Spleen (tissue), 11 donors: ENCODE measurements around the gene SOX30. TPM values are rescaled to one million over a fixed set of nuclear protein-coding genes. Genes with fewer than 3 reads are reported as not detected.

Experiments
- DNase-seq: peaks from one replicate; pipeline ENCODE4 v3.0.0-alpha.2; 2020
- H3K27ac ChIP-seq, 8 donors: fragments of 200-600 bp; sonication (generic) in 7 of 8; 1 replicate in 4 of 8; 2 replicates in 4 of 8; pipeline versions ENCODE4 v1.5.0 to v1.8.0; 2016 to 2021; ENCODE audit warnings: inconsistent platforms in 4 of 8, mild to moderate bottlenecking in 4 of 8, moderate library complexity in 1 of 8
- H3K27me3 ChIP-seq, 7 donors: fragments of 200-600 bp; sonication (generic) in 6 of 7; replicated peaks in 1 of 7; 1 replicate in 4 of 7; 2 replicates in 3 of 7; pipeline versions ENCODE4 v1.5.0 to v1.8.0; 2016 to 2021; ENCODE audit warnings: inconsistent platforms in 3 of 7, mild to moderate bottlenecking in 1 of 7
- H3K36me3 ChIP-seq, 6 donors: fragments of 200-600 bp; sonication (generic) in 5 of 6; 1 replicate in 4 of 6; 2 replicates in 2 of 6; pipeline versions ENCODE4 v1.5.0 to v1.8.0; 2016 to 2021; ENCODE audit warnings: inconsistent platforms in 2 of 6
- H3K4me1 ChIP-seq, 6 donors: fragments of 200-600 bp; sonication (generic) in 5 of 6; 1 replicate in 3 of 6; 2 replicates in 3 of 6; pipeline versions ENCODE4 v1.5.0 to v1.8.0; 2016 to 2021; ENCODE audit warnings: inconsistent platforms in 3 of 6
- H3K4me3 ChIP-seq, 8 donors: fragments of 200-600 bp; sonication (generic) in 7 of 8; 1 replicate in 4 of 8; 2 replicates in 4 of 8; pipeline versions ENCODE4 v1.5.0 to v1.8.0; 2016 to 2021; ENCODE audit warnings: inconsistent platforms in 4 of 8, mild to moderate bottlenecking in 4 of 8, moderate library complexity in 2 of 8
- H3K9me3 ChIP-seq, 8 donors: fragments of 200-600 bp; sonication (generic) in 7 of 8; 1 replicate in 4 of 8; 2 replicates in 4 of 8; pipeline versions ENCODE4 v1.5.0 to v1.8.0; 2016 to 2021; ENCODE audit warnings: inconsistent platforms in 4 of 8
- POLR2A ChIP-seq, 3 donors: fragments of 450-650 bp; IDR thresholded peaks; one replicate each; pipeline ENCODE4 v1.5.1; 2017; ENCODE audit warnings: antibody characterized with exemption in 3 of 3, mild to moderate bottlenecking in 1 of 3
- POLR2AphosphoS5 ChIP-seq, 3 donors: sonication (generic); formaldehyde crosslinking; IDR thresholded peaks; one replicate each; pipeline ENCODE4 v1.5.1; 2017; ENCODE audit warnings: antibody characterized with exemption in 3 of 3
- WGBS, 5 donors: extraction: QIAGEN DNeasy Blood & Tissue Kit in 3 of 5; methylation state at CpG; one replicate each; pipeline versions ENCODE4 v1.1.5 to v1.1.7; 2013 to 2018; 5-methylcytosine and 5-hydroxymethylcytosine counted together
- intact Hi-C: fragments of 100-400 bp; cut with DNase I; formaldehyde crosslinking; loops from one replicate; pipeline ENCODE4 v1.15.0; 2023; ENCODE audit warnings: low total_unique reads
- polyA plus RNA-seq, 3 donors: library from polyadenylated mRNA; stranded (reverse); fragments of 200-250 nt; gene quantifications; one replicate each; pipeline ENCODE4 v1.2.1, GENCODE V29; 2013
- total RNA-seq, 7 donors: library from RNA; depleted of rRNA in 3 of 7; stranded (reverse); fragments of >200 nt in 3 of 7; fragmentation: NEBNext Ultra II Directional in 4 of 7; extraction: Animal tissue kit (Norgen Biotek cat#: 25700) in 4 of 7; gene quantifications; one replicate each; pipeline versions ENCODE4 v1.1.0 to v1.2.1, GENCODE V29; 2016 to 2021
- TF ChIP-seq, protein P1 (sequence below), 11 experiments: fragments of 200-600 bp in 7 of 11; fragments of 450-650 bp in 4 of 11; sonication (generic) in 4 of 11; IDR thresholded peaks in 8 of 11; conservative IDR thresholded peaks in 3 of 11; 1 replicate in 7 of 11; 2 replicates in 4 of 11; pipeline versions ENCODE4 v1.4.0 to v1.8.0; 2016 to 2021; ENCODE audit warnings: antibody characterized with exemption in 11 of 11, inconsistent platforms in 4 of 11, mild to moderate bottlenecking in 1 of 11
- donor health status: healthy with polysubstance abuse.
- donor health status: DM: no; HTN: no; CAD: no; lungs with moderate emphysema.
- donor health status: DM: no; HTN: no; CAD: no.
- donor health status: Bipolar disorder and iron deficiency.
- donor health status: healthy.
- donor health status: DM: no; HTN: no; CAD: no.
- donor health status: DM: yes; HTN: yes; CAD: no.

Gene SOX30
- total and polyA plus RNA-seq, 10 donors: 0.02 to 0.27 (median 0.16) TPM; not detected in 2

- intact Hi-C loops: loop anchor here (5.0 kb wide), 1 partner anchor 48 kb away; no protein-coding TSS in a partner anchor
- no peak overlapping the region for H3K27ac ChIP-seq
- TF ChIP-seq, protein P1, sequence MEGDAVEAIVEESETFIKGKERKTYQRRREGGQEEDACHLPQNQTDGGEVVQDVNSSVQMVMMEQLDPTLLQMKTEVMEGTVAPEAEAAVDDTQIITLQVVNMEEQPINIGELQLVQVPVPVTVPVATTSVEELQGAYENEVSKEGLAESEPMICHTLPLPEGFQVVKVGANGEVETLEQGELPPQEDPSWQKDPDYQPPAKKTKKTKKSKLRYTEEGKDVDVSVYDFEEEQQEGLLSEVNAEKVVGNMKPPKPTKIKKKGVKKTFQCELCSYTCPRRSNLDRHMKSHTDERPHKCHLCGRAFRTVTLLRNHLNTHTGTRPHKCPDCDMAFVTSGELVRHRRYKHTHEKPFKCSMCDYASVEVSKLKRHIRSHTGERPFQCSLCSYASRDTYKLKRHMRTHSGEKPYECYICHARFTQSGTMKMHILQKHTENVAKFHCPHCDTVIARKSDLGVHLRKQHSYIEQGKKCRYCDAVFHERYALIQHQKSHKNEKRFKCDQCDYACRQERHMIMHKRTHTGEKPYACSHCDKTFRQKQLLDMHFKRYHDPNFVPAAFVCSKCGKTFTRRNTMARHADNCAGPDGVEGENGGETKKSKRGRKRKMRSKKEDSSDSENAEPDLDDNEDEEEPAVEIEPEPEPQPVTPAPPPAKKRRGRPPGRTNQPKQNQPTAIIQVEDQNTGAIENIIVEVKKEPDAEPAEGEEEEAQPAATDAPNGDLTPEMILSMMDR (IDR thresholded peaks at IDR 0.05 in 8 of 11, conservative IDR thresholded peaks at IDR 0.05 in 3 of 11): no peak
- no peak for TF ChIP-seq POLR2AphosphoS5 (IDR thresholded peaks at IDR 0.05)
- peaks cover 0 to 32% (median 4%) of the 10 kb centered on the region in 7 donors for H3K27me3 ChIP-seq
- H3K36me3 ChIP-seq: no peaks in the 10 kb centered on the region
- H3K4me1 ChIP-seq: peaks cover 0 to 23% (median 17%) of the 10 kb centered on the region in 6 donors
- no peak for DNase-seq
- no peaks in the 10 kb centered on the region for H3K9me3 ChIP-seq
- H3K4me3 ChIP-seq: no peak overlapping the region
- 81 to 95% (median 91%) methylated on average over 6 of the region's 6 CpGs for WGBS, 5 donors
Observed at GRCh38 chr5:157669701-157670097, 17.5 kb upstream of the SOX30 start.

- Histone ChIP-seq H3K36me3 (no peaks in the 10 kb centered on the region), H3K27ac (no peak overlapping the region), H3K27me3 (peaks cover 0 to 32% (median 4%) of the 10 kb centered on the region in 7 donors), H3K9me3 (no peaks in the 10 kb centered on the region), H3K4me3 (no peak overlapping the region), H3K4me1 (peaks cover 0 to 23% (median 17%) of the 10 kb centered on the region in 6 donors)
- DNase-seq: no peak
- TF ChIP-seq, protein P1 (IDR thresholded peaks at IDR 0.05 in 8 of 11, conservative IDR thresholded peaks at IDR 0.05 in 3 of 11): no peak
- TF ChIP-seq POLR2AphosphoS5 (IDR thresholded peaks at IDR 0.05): no peak
- TF ChIP-seq POLR2A (IDR thresholded peaks at IDR 0.05): no peak
- WGBS, 5 donors: 80 to 95% (median 86%) methylated on average over 1 of the region's 1 CpG
- intact Hi-C loops: no loop called here
Observed at GRCh38 chr5:157668356-157668755, 16.1 kb upstream of the SOX30 start.

DNA sequence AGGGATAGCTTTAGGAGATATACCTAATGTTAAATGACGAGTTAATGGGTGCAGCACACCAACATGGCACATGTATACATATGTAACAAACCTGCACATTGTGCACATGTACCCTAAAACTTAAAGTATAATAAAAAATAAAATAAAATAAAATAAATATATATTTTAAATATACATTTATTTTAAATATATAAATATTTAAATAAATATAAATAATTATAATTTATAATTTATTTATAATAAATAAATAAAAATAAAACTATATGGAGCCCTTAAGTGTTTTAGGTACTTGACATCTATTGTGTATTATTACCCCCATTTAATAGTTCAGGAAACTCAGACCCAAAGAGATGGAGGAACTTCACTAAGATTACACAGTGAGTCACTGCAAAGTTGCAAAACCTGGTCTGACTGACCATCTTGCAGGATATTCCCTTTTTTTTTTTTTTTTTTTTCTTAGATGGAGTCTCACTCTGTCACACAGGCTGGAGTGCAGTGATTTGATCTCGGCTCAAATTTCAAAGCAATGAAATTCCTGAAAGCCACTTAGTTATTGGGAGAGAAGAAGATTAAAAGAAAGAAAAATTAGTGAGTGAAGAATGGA, 13.3 kb upstream of the SOX30 start:
- TF ChIP-seq, protein P1 (IDR thresholded peaks at IDR 0.05 in 8 of 11, conservative IDR thresholded peaks at IDR 0.05 in 3 of 11): no peak
- no peak for TF ChIP-seq POLR2AphosphoS5 (IDR thresholded peaks at IDR 0.05)
- no peak for TF ChIP-seq POLR2A (IDR thresholded peaks at IDR 0.05)
- Histone ChIP-seq H3K4me3 (no peak overlapping the region), H3K27ac (no peak overlapping the region), H3K4me1 (peaks cover 0 to 9% (median 6%) of the 10 kb centered on the region in 6 donors), H3K36me3 (no peaks in the 10 kb centered on the region), H3K27me3 (peaks cover 0 to 14% (median 0%) of the 10 kb centered on the region in 7 donors), H3K9me3 (peaks cover 0 to 12% (median 9%) of the 10 kb centered on the region in 8 donors)
- intact Hi-C loops: no loop called here
- 75 to 91% (median 84%) methylated on average over 2 of the region's 2 CpGs for WGBS, 5 donors
- no peak for DNase-seq

- Histone ChIP-seq H3K27me3 (no peaks in the 10 kb centered on the region), H3K9me3 (peaks cover 4 to 56% (median 48%) of the 10 kb centered on the region in 8 donors), H3K4me3 (no peak overlapping the region), H3K36me3 (peaks cover 0 to 19% (median 0%) of the 10 kb centered on the region in 6 donors), H3K27ac (no peak overlapping the region), H3K4me1 (no peaks in the 10 kb centered on the region)
- 88 to 96% (median 92%) methylated on average over 8 of the region's 8 CpGs for WGBS, 5 donors
- no peak for DNase-seq
- TF ChIP-seq POLR2AphosphoS5 (IDR thresholded peaks at IDR 0.05): no peak
- TF ChIP-seq, protein P1 (IDR thresholded peaks at IDR 0.05 in 8 of 11, conservative IDR thresholded peaks at IDR 0.05 in 3 of 11): no peak
- no peak for TF ChIP-seq POLR2A (IDR thresholded peaks at IDR 0.05)
- intact Hi-C loops: no loop called here
Observed at GRCh38 chr5:157659868-157660660, 7.8 kb upstream of the SOX30 start.
